Pancreas (tissue), 10 donors: ENCODE results near the gene COMMD4. TPM values are rescaled to one million over a fixed set of nuclear protein-coding genes. Genes with fewer than 3 reads are reported as not detected.
"Not testable (repeated sequence)": the region's sequence is repeated elsewhere in the genome, so short reads cannot be mapped to it uniquely, and the experiment has no call there.

Source experiments
- ATAC-seq, 4 donors: fragments of 200-7000 bp; cut with Tn5 transposase; one replicate each; pipeline versions ENCODE4 v1.8.0 to v1.9.1; 2020; ENCODE audit warnings: mild to moderate bottlenecking in 4 of 4, moderate library complexity in 4 of 4
- DNase-seq, 6 donors: peaks; one replicate each; pipeline ENCODE4 v3.0.0-alpha.2; 2020
- FAIRE-seq: peaks from 2 replicates; lab custom pipeline; 2012; peaks lifted over from hg19 to GRCh38; lab: Jason Lieb, UNC
- H3K27ac ChIP-seq, 4 donors: fragments of 200-600 bp; sonication (generic); 1 replicate in 3 of 4; 2 replicates in 1 of 4; pipeline versions ENCODE4 v1.5.0 to v1.8.0; 2020
- H3K27me3 ChIP-seq, 4 donors: fragments of 200-600 bp; one replicate each; pipeline ENCODE4 v1.8.0; 2021
- H3K36me3 ChIP-seq, 3 donors: fragments of 200-600 bp; sonication (generic) in 1 of 3; one replicate each; pipeline versions ENCODE4 v1.5.0 to v1.8.0; 2020 to 2021
- H3K4me1 ChIP-seq, 3 donors: fragments of 200-600 bp; one replicate each; pipeline ENCODE4 v1.8.0; 2021
- H3K4me3 ChIP-seq, 4 donors: fragments of 200-600 bp; sonication (generic) in 2 of 4; one replicate each; pipeline versions ENCODE4 v1.5.0 to v1.8.0; 2020 to 2021
- H3K9me3 ChIP-seq, 4 donors: fragments of 200-600 bp; one replicate each; pipeline ENCODE4 v1.8.0; 2021
- CTCF ChIP-seq, 4 donors: fragments of 200-600 bp; sonication (generic) in 3 of 4; IDR thresholded peaks; one replicate each; pipeline versions ENCODE4 v1.5.0 to v1.8.0; 2021; ENCODE audit warnings: antibody characterized with exemption in 4 of 4
- WGBS, 2 donors: extraction: QIAGEN DNeasy Blood & Tissue Kit; methylation state at CpG; one replicate each; pipeline ENCODE4 v1.1.7; 2013; 5-methylcytosine and 5-hydroxymethylcytosine counted together
- intact Hi-C, 3 donors: fragments of 100-400 bp; cut with DNase I; formaldehyde crosslinking; loops; one replicate each; pipeline versions ENCODE4 v1.11.1 to v1.14.2; 2022
- polyA plus RNA-seq, 2 donors: library from polyadenylated mRNA; stranded (reverse); fragments of 200-250 nt; gene quantifications; one replicate each; pipeline ENCODE4 v1.2.3, GENCODE V29; 2013
- total RNA-seq, 6 donors: library from RNA; stranded (reverse); fragmentation: NEBNext Ultra II Directional in 4 of 6; extraction: Animal tissue kit (Norgen Biotek cat#: 25700) in 4 of 6; gene quantifications; one replicate each; pipeline versions ENCODE4 v1.2.1 to v1.2.4, GENCODE V29; 2021 to 2023
- donor health status: healthy with polysubstance abuse.
- donor health status: DM: no; HTN: no; CAD: no; lungs with moderate emphysema.
- donor health status: DM: no; HTN: no; CAD: no.
- donor health status: control.
- donor health status: control.
- donor health status: Bipolar disorder and iron deficiency.
- donor health status: DM: yes; HTN: yes; CAD: no.
- donor health status: DM: no; HTN: no; CAD: no.
- donor health status: DM: no; HTN: no; CAD: no.
- donor health status: DM: yes; HTN: yes; CAD: no.

COMMD4 gene
- total and polyA plus RNA-seq, 8 donors, result 19.6 to 97.7 (median 26.3) TPM

GRCh38 chr15:75306188-75306587 lies 29.7 kb upstream of the COMMD4 start:
- no peaks in the 10 kb centered on the region for H3K4me1 ChIP-seq
- no peak overlapping the region for H3K4me3 ChIP-seq
- 50 to 59% methylated on average over 3 of the region's 3 CpGs for WGBS, 2 donors
- ATAC-seq (no peak), FAIRE-seq (no peak), DNase-seq (no peak)
- no peaks in the 10 kb centered on the region for H3K9me3 ChIP-seq
- no peaks in the 10 kb centered on the region for H3K27me3 ChIP-seq
- H3K27ac ChIP-seq, result no peak overlapping the region
- intact Hi-C loops, result no loop called here
- H3K36me3 ChIP-seq, result no peaks in the 10 kb centered on the region
- TF ChIP-seq CTCF (IDR thresholded peaks at IDR 0.05), result no peak

- intact Hi-C loops, result no loop called here
- FAIRE-seq, result no peak
- H3K9me3 ChIP-seq, result no peaks in the 10 kb centered on the region
- no peak overlapping the region for H3K4me3 ChIP-seq
- peak; percentile 98 to 100 (median 100) for ATAC-seq
- no peaks in the 10 kb centered on the region for H3K27me3 ChIP-seq
- WGBS, 2 donors, result 24 to 28% methylated on average over 15 of the region's 15 CpGs
- no peaks in the 10 kb centered on the region for H3K4me1 ChIP-seq
- H3K27ac ChIP-seq, result no peak overlapping the region
- H3K36me3 ChIP-seq, result no peaks in the 10 kb centered on the region
- TF ChIP-seq CTCF (IDR thresholded peaks at IDR 0.05), result peak; percentile 20 to 52 (median 47)
- DNase-seq, result peak; percentile 57 to 88 (median 74)
Measured at GRCh38 chr15:75307778-75308390, 28.0 kb upstream of the COMMD4 start.

DNA sequence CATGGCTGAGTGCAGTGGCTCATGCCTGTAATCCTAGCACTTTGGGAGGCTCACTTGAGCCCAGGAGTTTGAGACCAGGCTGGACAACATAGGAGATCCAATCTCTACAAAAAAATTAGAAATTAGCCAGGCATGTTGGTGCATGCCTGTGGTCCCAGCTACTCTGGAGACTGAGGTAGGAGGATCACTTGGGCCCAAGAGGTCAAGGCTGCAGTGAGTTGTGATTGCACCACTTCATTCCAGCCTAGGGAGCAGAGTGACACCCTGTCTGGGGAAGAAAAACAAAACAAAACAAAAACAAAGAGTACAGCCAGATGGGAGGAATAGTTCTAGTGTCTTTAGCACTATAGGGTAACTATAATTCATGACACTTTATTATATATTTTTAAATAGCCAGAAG lies 26.2 kb upstream of the COMMD4 start:
- FAIRE-seq (no peak), DNase-seq (no peak), ATAC-seq (no peak)
- intact Hi-C loops, result no loop called here
- H3K9me3 ChIP-seq, result no peaks in the 10 kb centered on the region
- H3K36me3 ChIP-seq, result no peaks in the 10 kb centered on the region
- no peaks in the 10 kb centered on the region for H3K27me3 ChIP-seq
- H3K27ac ChIP-seq, result no peak overlapping the region
- H3K4me3 ChIP-seq, result no peak overlapping the region
- TF ChIP-seq CTCF (IDR thresholded peaks at IDR 0.05), result no peak
- H3K4me1 ChIP-seq, result no peaks in the 10 kb centered on the region

DNA sequence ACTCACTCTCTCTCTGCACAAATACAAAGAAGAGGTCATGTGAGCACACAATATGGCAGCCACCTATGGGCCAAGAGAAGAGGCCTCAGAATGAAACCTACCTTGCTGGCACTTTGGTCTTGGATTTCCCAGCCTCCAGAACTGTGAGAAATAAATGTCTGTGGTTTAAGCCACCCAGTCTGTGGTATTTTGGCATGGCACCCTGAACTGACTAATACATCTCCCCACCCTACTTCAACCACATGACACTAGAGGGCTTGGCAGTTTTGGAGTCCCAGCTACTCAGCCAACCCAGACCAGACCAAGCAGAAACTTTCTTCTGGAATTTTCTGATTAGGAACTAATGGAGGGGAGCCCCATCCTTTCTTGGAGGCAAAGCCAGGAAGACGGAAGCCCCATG lies 23.3 kb upstream of the COMMD4 start:
- H3K27me3 ChIP-seq, H3K36me3 ChIP-seq, H3K27ac ChIP-seq, ATAC-seq, FAIRE-seq, intact Hi-C loops, DNase-seq, H3K4me1 ChIP-seq, H3K4me3 ChIP-seq, H3K9me3 ChIP-seq: not testable (repeated sequence)
- WGBS, 2 donors, result 94 to 100% methylated on average over 1 of the region's 1 CpG

- intact Hi-C loops, result no loop called here
- WGBS, 2 donors, result 72 to 81% methylated on average over 13 of the region's 13 CpGs
- no peak for TF ChIP-seq CTCF (IDR thresholded peaks at IDR 0.05)
- Histone ChIP-seq H3K27ac (no peak overlapping the region), H3K36me3 (no peaks in the 10 kb centered on the region), H3K4me3 (no peak overlapping the region), H3K27me3 (no peaks in the 10 kb centered on the region), H3K4me1 (no peaks in the 10 kb centered on the region), H3K9me3 (no peaks in the 10 kb centered on the region)
- DNase-seq, result no peak
- FAIRE-seq, result no peak
- ATAC-seq, result no peak
Measured at GRCh38 chr15:75313116-75313845, 22.6 kb upstream of the COMMD4 start.
